ENCODE data around the gene IMP3.

IMP3 gene

GRCh38 chr15:75672646-75673425 is 32.8 kb upstream of the IMP3 start:
- DNase-seq = no peak

DNA sequence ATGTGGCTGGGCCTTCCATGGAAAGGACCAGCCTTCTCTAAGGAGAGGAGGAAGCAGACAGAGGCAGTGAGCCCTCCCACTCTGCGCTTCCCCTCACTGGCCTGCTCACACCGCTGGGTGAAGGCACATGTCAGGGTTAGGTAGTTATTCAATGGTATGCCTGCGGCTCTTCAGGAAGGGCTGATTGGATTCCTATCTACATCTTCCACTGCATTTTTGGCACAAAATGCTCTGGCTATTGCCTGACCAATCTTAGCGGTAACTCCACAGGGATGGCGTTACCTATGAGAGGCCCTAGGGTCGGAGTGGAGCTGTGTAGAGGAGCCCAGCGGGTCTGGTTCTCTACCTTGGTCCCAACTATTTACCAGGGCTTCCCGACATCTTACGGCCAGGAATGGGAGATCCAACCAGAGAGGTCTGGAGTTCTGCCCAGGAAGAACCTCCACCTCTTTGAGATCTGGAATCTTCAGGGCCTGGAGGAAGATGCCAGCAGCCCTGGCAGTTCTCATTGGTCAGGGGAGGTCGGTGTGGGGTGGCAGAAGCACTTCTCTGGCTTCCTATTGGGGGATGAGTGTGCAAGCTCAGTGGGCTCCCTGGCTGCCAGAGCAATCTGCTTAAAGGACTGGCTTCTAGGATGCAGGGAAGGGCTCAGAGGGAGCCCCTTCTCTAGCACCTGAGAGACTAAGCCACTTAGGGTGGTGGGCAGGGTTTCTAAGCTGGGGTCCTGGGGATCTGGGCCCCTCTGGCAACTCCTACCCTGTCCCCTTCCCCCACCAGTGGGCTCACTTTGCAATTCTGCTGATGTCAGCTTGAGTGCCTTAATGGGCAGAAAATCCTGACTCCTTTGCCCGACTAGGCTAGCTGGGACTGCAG is 31.9 kb upstream of the IMP3 start:
- no peak for DNase-seq

DNA sequence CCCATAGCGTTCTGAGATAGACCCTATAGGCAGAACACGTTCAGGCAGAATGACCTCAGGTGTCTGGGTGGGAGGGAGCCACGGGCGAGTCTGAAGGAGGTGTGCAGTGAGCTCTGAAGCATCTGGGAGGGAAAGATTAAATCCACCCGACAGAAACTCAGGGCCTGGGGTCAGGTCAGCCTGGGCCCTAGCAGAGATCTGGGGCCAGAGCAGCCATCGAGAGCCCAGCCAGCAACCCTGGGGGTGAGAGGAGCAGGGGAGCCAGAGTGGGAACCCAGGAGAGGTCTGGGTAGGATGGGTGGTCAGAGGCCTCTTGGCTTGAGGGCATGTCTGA is 29.8 kb upstream of the IMP3 start:
- no peak for DNase-seq

DNA sequence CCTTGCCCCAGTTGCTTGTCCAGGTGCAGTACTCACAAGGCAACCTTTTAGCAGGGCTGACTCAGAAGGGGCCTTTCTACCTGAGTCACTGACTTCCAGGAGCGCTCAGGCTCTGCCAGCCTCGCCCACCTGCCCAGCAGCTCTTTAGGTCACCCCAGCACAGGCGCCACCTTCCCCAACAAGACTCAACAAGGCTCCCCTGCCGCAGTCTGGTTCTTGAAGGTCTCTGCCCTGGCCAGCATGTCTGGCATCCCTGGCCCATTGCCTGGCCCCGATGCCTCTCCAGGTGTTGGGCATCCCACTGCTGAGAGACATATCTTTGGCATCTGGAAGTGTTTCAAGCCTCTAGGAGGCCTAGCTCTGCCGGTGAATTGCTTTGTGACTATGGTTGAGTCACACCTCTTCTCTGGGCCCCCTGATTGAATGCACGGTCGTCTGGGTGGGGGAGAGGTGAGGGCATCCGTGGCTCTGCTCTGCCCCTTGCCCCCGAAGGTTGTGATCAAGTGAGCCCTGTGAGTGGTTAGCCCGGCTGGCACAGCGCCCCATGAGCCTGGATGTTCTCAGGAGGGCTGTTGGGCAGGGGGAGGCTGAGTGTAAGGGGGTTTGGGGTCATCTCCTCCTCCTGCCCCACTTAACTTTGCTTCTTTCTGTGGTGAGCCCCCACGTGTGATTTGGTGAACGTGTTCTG is 29.3 kb upstream of the IMP3 start:
- DNase-seq = no peak

- DNase-seq = no peak
Observed at GRCh38 chr15:75666823-75667501, 26.9 kb upstream of the IMP3 start.

GRCh38 chr15:75663931-75664421 is 24.0 kb upstream of the IMP3 start:
- DNase-seq = no peak

DNA sequence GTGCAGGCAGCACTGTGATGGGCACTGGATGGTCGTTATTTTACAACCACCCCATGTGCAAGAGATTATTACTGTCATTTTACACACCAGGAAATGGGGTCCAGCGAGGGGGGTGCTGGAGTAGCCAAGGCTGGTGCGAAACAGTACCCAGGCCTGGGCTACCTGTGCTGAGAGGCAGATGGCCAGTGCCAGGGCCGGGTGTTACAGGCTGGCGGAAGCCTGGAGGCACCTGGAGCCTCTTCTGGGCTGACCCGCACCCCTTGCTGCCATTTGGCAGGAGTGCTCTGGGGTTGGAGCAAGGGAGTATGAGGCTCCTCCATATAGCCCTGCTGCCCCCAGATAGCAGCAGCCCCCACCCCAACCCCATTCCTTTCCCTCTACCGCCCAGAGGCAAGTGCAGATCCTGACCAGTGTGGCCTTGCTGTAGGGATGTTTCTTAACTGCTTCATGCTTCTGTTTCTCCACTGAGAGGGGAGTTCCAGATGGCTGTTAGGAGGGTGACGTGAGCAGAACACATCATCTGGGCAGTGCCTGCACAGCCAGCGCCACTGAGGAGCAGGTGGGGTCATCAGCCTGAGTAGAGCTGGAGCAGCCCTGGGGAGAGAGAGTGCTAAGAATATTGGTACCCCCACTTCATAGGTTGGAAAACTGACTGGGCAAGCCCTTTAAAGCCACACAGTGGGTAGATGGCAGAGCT is 22.9 kb upstream of the IMP3 start:
- no peak for DNase-seq

DNA sequence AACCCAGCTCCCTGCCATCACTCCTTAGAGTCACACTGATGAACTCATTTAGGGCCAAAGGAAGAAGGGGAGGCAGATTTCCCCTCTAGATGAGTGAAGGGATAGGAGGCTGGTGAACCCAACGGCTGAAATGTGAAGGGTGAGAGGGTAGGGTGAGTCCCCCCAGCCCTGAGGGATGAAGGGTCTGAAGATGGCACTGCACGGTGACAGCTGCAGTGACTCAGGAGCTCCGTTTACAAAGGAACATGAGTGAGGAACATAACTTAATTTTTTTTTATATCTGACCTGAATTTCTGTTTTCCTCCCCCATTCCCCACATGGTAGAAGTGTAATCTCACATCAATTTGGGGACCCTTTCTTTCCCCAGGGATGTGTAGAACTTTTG is 21.7 kb upstream of the IMP3 start:
- DNase-seq = no peak

- no peak for DNase-seq
Observed at GRCh38 chr15:75661100-75661755, 21.2 kb upstream of the IMP3 start.

DNA sequence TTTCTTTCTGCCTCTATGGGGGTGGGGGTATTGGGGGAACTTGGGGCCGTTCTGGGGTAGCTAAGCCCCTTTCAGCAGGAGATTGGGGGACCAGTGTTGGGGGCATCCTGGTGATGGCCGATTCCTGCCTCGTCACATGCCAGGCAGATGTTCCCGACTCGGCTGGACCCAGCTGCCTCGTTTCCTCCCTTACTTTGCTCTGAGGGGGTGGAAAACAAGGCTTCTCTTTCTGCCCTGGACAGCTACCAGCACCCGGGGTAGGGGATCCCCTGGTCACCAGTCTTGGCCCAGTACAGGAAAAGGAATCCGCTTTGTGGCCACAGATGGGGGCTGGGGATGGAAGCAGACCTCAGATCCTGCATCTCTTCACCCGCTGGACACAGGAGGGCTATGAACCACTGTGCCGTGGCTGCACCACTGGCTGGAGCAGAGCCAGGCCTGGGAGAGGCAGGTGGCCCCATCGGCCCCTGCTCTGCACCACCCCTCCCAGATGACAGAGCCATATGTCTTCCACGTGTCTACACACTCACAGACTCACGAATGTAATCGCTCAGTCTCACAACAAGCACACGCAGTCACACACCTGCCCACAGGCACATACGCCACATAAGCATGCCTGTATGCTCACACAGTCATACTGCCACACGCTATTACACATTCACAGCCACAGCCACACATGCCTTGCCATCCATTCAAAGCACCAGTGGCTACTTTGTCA is 20.1 kb upstream of the IMP3 start:
- DNase-seq = no peak

GRCh38 chr15:75659141-75659771 is 19.2 kb upstream of the IMP3 start:
- DNase-seq = no peak

- DNase-seq = no peak
Observed at GRCh38 chr15:75656813-75657212, 16.8 kb upstream of the IMP3 start.

DNA sequence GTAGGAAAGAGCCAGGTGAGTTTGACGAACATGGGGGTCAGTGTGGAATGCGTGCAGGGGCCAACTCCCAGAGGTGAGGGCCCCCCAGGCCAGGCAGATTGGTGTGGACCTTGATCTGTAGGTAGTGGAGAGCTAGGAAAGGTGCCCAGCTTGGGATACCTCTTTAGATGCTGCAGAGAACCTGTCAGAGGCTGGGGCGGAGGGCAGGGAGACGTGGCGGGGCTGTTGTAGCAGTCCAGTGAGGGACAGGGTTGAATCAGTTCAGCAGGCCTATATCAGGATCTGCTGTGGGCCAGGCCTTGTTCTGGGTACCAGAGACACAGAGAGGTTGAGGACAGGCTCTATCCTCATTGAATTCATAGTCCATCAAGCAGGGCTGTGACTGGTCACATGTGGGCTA is 16.3 kb upstream of the IMP3 start:
- DNase-seq = no peak

GRCh38 chr15:75655931-75656330 is 15.9 kb upstream of the IMP3 start:
- DNase-seq = no peak

DNA sequence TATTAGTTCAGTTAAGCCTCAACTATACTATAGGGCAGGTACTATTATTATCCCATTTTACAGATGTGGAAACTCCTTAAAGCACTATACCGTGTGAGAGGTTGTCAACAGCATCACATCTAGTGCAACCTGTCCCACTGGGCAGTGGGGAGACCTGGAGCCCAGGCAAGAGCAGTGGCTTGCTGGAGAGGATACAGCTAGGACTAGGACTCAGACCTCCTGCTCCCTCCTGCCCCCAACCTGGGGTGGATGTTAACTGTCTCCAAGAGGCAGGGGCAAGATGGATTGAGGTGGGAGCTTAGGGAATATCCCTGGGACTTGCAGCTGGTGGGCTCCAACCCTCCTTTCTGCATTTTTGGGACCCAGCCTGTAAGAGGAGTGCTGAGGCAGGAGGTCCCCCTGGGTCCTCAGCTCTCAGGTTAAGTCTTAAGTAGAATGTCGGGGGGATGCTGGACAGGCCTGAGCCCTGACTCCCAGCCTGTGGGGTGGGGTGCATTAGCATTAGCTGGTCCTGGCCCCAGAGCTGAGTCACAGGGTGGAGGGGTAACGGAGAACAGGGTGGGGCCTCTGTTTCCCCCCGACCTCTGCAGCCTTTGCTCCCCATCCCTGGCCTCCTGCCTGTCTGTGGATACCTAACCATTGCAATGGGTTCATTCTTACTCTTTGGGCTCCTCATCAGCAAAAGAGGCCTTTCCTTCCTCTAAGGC is 14.3 kb upstream of the IMP3 start:
- no peak for DNase-seq

GRCh38 chr15:75653347-75653913 is 13.4 kb upstream of the IMP3 start:
- DNase-seq = no peak

GRCh38 chr15:75651810-75652543 is 12.0 kb upstream of the IMP3 start:
- DNase-seq = no peak

- no peak for DNase-seq
Observed at GRCh38 chr15:75650908-75651809, 11.1 kb upstream of the IMP3 start.
